Loucy (cell line): Measurements from ENCODE around the gene LARGE2.

Source experiments
- H2AFZ ChIP-seq: fragments of 200-600 bp; sonication (generic); 2 replicates; pipeline ENCODE4 v1.6.0; 2016; ENCODE audit warnings: antibody characterized with exemption, mild to moderate bottlenecking, low read length, moderate library complexity
- H3F3A ChIP-seq: fragments of 200-600 bp; 2 replicates; pipeline ENCODE4 v1.6.0; 2016; ENCODE audit warnings: antibody characterized with exemption, low read depth, mild to moderate bottlenecking
- H3K27me3 ChIP-seq: fragments of 200-600 bp; sonication (generic); 2 replicates; pipeline ENCODE4 v1.6.1; 2014; ENCODE audit warnings: low read length, mild to moderate bottlenecking; ENCODE audit not compliant: insufficient read depth, poor library complexity, severe bottlenecking
- H3K36me3 ChIP-seq: fragments of 200-600 bp; sonication (generic); 2 replicates; pipeline ENCODE4 v1.6.1; 2016; ENCODE audit warnings: low read length; ENCODE audit not compliant: insufficient read depth
- H3K4me1 ChIP-seq: fragments of 200-600 bp; sonication (generic); 2 replicates; pipeline ENCODE4 v1.5.1; 2014; ENCODE audit warnings: low read length, mild to moderate bottlenecking; ENCODE audit not compliant: insufficient read depth, poor library complexity, severe bottlenecking
- H3K4me2 ChIP-seq: fragments of 200-600 bp; sonication (generic); 2 replicates; pipeline ENCODE4 v1.6.0; 2014; ENCODE audit warnings: antibody characterized with exemption, low read length, low read depth, mild to moderate bottlenecking; ENCODE audit not compliant: poor library complexity, severe bottlenecking
- H3K4me3 ChIP-seq: fragments of 200-600 bp; sonication (generic); 2 replicates; pipeline ENCODE4 v1.5.1; 2014; ENCODE audit warnings: low read length, mild to moderate bottlenecking, mixed read lengths; ENCODE audit not compliant: poor library complexity, severe bottlenecking
- H3K79me2 ChIP-seq: fragments of 200-600 bp; sonication (generic); 2 replicates; pipeline ENCODE4 v1.6.1; 2014; ENCODE audit warnings: low read length; ENCODE audit not compliant: insufficient read depth
- H3K9ac ChIP-seq: fragments of 200-600 bp; sonication (generic); 2 replicates; pipeline ENCODE4 v1.6.0; 2014; ENCODE audit warnings: mild to moderate bottlenecking, low read depth, low read length, moderate library complexity; ENCODE audit not compliant: poor library complexity, severe bottlenecking
- H3K9me2 ChIP-seq: fragments of 200-600 bp; sonication (generic); replicated peaks from 2 replicates; pipeline ENCODE4 v1.6.1; 2016; ENCODE audit warnings: low read depth, low read length, mixed read lengths
- H3K9me3 ChIP-seq: fragments of 200-600 bp; sonication (generic); 2 replicates; pipeline ENCODE4 v1.6.1; 2014; ENCODE audit warnings: mild to moderate bottlenecking, antibody characterized with exemption, low read length, low read depth; ENCODE audit not compliant: insufficient read depth
- H4K20me1 ChIP-seq: fragments of 200-600 bp; sonication (generic); 2 replicates; pipeline ENCODE4 v1.6.0; 2014; ENCODE audit warnings: antibody characterized with exemption, low read length, mild to moderate bottlenecking; ENCODE audit not compliant: insufficient read depth, poor library complexity, severe bottlenecking
- EZH2phosphoT487 ChIP-seq: fragments of 200-600 bp; IDR thresholded peaks from 2 replicates; pipeline ENCODE4 v1.6.1; 2018; ENCODE audit warnings: antibody characterized with exemption, mild to moderate bottlenecking, moderate library complexity, borderline replicate concordance
- TF ChIP-seq, protein P1 (sequence below): fragments of 200-600 bp; sonication (generic); conservative IDR thresholded peaks from 2 replicates; pipeline ENCODE4 v1.5.1; 2014; ENCODE audit warnings: mild to moderate bottlenecking, antibody characterized with exemption, low read length

Gene LARGE2

DNA sequence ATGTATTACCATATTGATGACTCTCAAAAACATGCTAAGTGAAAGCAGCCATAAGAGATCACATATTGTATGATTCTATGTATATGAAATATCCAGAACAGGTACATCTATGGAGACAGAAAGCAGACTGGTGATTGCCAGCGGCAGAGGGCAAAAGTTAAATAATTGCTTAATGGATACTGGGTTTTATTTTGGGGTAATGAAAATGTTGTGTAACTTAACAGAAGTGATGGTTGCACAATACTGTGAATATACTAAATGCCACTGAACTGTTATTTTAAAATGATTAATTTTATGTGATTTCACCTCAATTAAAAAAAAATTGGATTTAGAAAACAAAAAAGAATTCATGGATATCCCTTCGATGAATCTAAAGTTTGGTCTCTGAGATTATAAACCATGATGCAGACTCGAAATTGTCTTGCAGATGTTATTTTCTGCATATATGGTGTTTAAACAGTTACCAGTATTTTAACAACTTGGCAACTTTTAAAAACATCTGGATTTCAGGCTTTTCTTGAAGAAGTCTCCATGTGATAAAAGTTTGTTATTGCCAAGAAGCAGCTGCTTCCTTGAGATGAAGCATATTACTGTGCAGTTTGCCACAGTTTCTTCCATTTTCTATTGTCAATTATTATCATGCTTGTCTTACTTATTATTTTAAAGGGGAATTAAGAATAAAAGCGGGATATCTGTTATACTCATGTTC lies 38.1 kb downstream of the LARGE2 start:
- Histone ChIP-seq H3K4me1 (no peaks in the 10 kb centered on the region), H3K36me3 (peaks cover 47% of the 10 kb centered on the region), H3K4me2 (no peak overlapping the region), H4K20me1 (no peaks in the 10 kb centered on the region), H3F3A (no peaks in the 10 kb centered on the region), H3K9ac (no peak overlapping the region), H3K27me3 (no peaks in the 10 kb centered on the region), H3K9me3 (no peaks in the 10 kb centered on the region), H3K4me3 (no peak overlapping the region), H3K79me2 (no peaks in the 10 kb centered on the region), H3K9me2 (no peaks in the 10 kb centered on the region), H2AFZ (no peak overlapping the region)
- TF ChIP-seq, protein P1, sequence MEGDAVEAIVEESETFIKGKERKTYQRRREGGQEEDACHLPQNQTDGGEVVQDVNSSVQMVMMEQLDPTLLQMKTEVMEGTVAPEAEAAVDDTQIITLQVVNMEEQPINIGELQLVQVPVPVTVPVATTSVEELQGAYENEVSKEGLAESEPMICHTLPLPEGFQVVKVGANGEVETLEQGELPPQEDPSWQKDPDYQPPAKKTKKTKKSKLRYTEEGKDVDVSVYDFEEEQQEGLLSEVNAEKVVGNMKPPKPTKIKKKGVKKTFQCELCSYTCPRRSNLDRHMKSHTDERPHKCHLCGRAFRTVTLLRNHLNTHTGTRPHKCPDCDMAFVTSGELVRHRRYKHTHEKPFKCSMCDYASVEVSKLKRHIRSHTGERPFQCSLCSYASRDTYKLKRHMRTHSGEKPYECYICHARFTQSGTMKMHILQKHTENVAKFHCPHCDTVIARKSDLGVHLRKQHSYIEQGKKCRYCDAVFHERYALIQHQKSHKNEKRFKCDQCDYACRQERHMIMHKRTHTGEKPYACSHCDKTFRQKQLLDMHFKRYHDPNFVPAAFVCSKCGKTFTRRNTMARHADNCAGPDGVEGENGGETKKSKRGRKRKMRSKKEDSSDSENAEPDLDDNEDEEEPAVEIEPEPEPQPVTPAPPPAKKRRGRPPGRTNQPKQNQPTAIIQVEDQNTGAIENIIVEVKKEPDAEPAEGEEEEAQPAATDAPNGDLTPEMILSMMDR, result no peak
- TF ChIP-seq EZH2phosphoT487, result no peak

DNA sequence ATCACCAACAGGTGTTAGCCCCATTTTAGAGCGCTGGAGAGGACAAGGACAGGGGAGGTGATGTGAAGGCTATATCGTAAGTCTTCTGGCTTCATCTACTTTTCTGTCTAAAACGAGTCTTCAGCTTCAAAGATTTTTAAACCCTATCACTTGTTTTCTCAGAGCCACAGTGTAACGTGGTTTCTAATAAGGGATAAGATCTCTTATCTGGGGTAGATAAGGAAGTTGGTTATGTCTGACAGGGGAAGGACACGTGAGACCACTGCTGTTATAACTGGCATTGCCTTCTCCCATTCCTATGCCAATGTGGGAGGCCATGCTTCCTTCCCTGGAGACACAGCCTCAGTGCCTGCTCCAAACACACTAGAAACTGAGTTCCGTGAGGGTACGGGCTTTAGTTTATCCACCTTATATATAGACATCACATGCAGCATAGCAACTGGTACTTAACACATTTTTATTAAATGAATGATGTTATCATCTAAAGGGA lies 39.3 kb downstream of the LARGE2 start:
- H3K9me3 ChIP-seq, result no peaks in the 10 kb centered on the region
- H3K4me1 ChIP-seq, result no peaks in the 10 kb centered on the region
- TF ChIP-seq, protein P1, result no peak
- no peak for TF ChIP-seq EZH2phosphoT487
- H3K4me3 ChIP-seq, result no peak overlapping the region
- no peaks in the 10 kb centered on the region for H4K20me1 ChIP-seq
- H3K36me3 ChIP-seq, result peaks cover 56% of the 10 kb centered on the region
- H3K9me2 ChIP-seq, result no peaks in the 10 kb centered on the region
- H3K4me2 ChIP-seq, result no peak overlapping the region
- no peaks in the 10 kb centered on the region for H3F3A ChIP-seq
- H2AFZ ChIP-seq, result no peak overlapping the region
- H3K79me2 ChIP-seq, result no peaks in the 10 kb centered on the region
- H3K27me3 ChIP-seq, result no peaks in the 10 kb centered on the region
- H3K9ac ChIP-seq, result no peak overlapping the region

- Histone ChIP-seq H3K27me3 (no peaks in the 10 kb centered on the region), H3K4me2 (no peak overlapping the region), H3K36me3 (peaks cover 80% of the 10 kb centered on the region), H3K9ac (no peak overlapping the region), H3K79me2 (no peaks in the 10 kb centered on the region), H3F3A (no peaks in the 10 kb centered on the region), H3K9me3 (no peaks in the 10 kb centered on the region), H3K4me3 (no peak overlapping the region), H3K4me1 (no peaks in the 10 kb centered on the region), H4K20me1 (no peaks in the 10 kb centered on the region), H3K9me2 (no peaks in the 10 kb centered on the region), H2AFZ (no peak overlapping the region)
- TF ChIP-seq, protein P1, result peak; percentile 97
- no peak for TF ChIP-seq EZH2phosphoT487
Observed at GRCh38 chr11:45964911-45965389, 42.5 kb downstream of the LARGE2 start.
